HepG2 (cell line): ENCODE data around the gene PAPSS1.

Experiments
- CTCF ChIP-seq: sonication (generic); formaldehyde crosslinking; IDR thresholded peaks from 2 replicates; pipeline ENCODE4 v1.5.0; 2020; ENCODE audit warnings: mild to moderate bottlenecking, missing genetic modification reagents, moderate library complexity
- DBP ChIP-seq: sonication (generic); formaldehyde crosslinking; IDR thresholded peaks from 2 replicates; pipeline ENCODE4 v1.4.0; 2020; ENCODE audit warnings: missing genetic modification reagents; ENCODE audit errors: not compliant biosample characterization
- FOXM1 ChIP-seq: sonication (generic); formaldehyde crosslinking; IDR thresholded peaks from 2 replicates; pipeline ENCODE4 v1.5.0; 2020; ENCODE audit warnings: missing genetic modification reagents
- HNRNPL ChIP-seq: fragments of 200-400 bp; formaldehyde crosslinking; IDR thresholded peaks from 2 replicates; pipeline ENCODE4 v1.6.1; 2017; ENCODE audit warnings: mild to moderate bottlenecking, low read depth, low read length
- JUND ChIP-seq: sonication (generic); formaldehyde crosslinking; IDR thresholded peaks from 2 replicates; pipeline ENCODE4 v1.8.0; 2022; ENCODE audit warnings: mild to moderate bottlenecking, missing genetic modification reagents
- RXRA ChIP-seq: sonication (generic); formaldehyde crosslinking; IDR thresholded peaks from 2 replicates; pipeline ENCODE4 v1.5.1; 2020; ENCODE audit warnings: missing genetic modification reagents
- ZNF563 ChIP-seq: sonication (generic); formaldehyde crosslinking; IDR thresholded peaks from 2 replicates; pipeline ENCODE4 v1.8.0; 2022; ENCODE audit warnings: mild to moderate bottlenecking, moderate library complexity, missing genetic modification reagents
- ZNF792 ChIP-seq: IDR thresholded peaks from 2 replicates; pipeline ENCODE4 v1.6.1; 2016
- TF ChIP-seq, protein P1 (sequence below): sonication (generic); formaldehyde crosslinking; conservative IDR thresholded peaks from 2 replicates; pipeline ENCODE4 v1.4.0; 2020; ENCODE audit warnings: missing genetic modification reagents

DNA sequence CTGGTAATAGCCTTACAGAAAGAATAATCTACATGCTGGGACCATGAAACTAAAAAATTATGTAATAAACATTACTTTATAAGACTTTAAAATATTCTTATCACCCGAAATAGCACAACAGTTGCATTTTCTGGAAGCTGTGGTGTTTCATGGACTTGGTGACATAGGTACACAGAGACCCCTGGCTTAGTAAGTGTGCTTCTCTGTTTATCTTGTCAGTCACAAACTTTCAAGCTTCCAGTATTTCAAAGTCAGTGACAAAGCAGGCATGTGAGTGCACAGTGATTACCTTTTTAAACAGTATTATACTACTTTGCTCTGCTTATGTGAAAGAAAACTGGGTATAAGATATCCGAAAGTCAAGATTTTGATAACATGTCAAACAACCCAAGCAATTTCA is 84.3 kb downstream of the PAPSS1 start:
- no peak for TF ChIP-seq JUND
- no peak for TF ChIP-seq ZNF563 (CRISPR knock-in tag)
- no peak for TF ChIP-seq FOXM1 (CRISPR knock-in tag)
- TF ChIP-seq CTCF (CRISPR knock-in tag), result no peak
- no peak for TF ChIP-seq RXRA (CRISPR knock-in tag)
- TF ChIP-seq, protein P1, sequence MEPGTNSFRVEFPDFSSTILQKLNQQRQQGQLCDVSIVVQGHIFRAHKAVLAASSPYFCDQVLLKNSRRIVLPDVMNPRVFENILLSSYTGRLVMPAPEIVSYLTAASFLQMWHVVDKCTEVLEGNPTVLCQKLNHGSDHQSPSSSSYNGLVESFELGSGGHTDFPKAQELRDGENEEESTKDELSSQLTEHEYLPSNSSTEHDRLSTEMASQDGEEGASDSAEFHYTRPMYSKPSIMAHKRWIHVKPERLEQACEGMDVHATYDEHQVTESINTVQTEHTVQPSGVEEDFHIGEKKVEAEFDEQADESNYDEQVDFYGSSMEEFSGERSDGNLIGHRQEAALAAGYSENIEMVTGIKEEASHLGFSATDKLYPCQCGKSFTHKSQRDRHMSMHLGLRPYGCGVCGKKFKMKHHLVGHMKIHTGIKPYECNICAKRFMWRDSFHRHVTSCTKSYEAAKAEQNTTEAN, result peak; percentile 94
- no peak for TF ChIP-seq DBP
- no peak for TF ChIP-seq HNRNPL
- TF ChIP-seq ZNF792 (CRISPR knock-in tag), result no peak; the same call in 1 of the 2 replicates
